ENCODE measurements around the gene PRC1.

DNA sequence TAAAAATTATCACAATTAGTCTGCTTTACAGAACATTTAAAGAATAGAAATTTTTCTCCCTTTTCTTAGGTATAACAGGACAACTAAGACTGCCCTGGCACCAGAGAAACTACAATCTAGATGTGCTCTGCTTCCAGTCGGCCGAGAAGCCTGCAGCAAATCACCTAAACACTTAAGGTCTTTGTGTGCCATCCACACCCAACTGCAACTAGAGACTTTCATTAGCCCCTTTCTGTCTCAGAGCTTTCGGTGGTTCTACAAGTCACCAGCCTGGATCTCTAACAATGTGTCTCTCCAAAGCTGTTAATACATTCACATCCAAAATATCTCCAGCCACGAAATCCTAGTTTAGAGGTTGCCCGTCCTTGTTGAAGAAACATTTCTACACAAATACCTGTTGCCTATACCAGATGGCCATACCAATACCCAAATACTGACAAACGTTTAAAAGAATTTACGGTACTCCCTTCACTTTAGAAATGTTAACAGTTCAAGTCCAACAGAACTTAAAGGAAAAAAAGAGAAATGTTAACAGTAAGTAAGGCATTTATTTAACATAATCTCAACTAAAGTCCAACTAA, 6.7 kb downstream of the PRC1 start:
- TF ChIP-seq, protein P1, sequence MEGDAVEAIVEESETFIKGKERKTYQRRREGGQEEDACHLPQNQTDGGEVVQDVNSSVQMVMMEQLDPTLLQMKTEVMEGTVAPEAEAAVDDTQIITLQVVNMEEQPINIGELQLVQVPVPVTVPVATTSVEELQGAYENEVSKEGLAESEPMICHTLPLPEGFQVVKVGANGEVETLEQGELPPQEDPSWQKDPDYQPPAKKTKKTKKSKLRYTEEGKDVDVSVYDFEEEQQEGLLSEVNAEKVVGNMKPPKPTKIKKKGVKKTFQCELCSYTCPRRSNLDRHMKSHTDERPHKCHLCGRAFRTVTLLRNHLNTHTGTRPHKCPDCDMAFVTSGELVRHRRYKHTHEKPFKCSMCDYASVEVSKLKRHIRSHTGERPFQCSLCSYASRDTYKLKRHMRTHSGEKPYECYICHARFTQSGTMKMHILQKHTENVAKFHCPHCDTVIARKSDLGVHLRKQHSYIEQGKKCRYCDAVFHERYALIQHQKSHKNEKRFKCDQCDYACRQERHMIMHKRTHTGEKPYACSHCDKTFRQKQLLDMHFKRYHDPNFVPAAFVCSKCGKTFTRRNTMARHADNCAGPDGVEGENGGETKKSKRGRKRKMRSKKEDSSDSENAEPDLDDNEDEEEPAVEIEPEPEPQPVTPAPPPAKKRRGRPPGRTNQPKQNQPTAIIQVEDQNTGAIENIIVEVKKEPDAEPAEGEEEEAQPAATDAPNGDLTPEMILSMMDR (IDR thresholded peaks at IDR 0.05) = no peak
- no peak for TF ChIP-seq POLR2AphosphoS5 (IDR thresholded peaks at IDR 0.05)
- TF ChIP-seq EP300 (IDR thresholded peaks at IDR 0.05) = no peak
